Measurements from ENCODE around the gene UBXN2A. TPM values are rescaled to one million over a fixed set of nuclear protein-coding genes. Genes with fewer than 3 reads are reported as not detected.

The UBXN2A gene
- total and polyA plus RNA-seq, 4 donors, result 18.9 to 34.6 (median 23.9) TPM

DNA sequence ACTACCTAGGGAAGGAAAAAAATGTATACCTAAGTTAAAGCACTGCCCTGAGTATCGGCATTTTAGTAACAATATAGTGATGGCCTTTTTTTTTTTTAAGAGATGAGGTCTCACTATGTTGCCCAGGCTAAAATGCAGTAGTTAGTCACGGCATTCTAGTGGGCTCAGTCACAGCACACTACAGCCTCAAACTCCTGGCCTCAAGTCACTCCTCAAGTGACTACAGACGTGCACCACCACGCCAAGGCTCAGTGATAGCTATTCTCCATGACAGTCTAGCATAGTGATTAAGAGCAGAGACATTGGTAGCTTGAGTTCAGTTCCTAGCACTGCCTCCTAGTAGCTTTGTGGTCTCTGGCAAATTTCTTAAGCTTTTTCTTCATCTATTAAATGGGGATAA lies 27.6 kb downstream of the UBXN2A start:
- H3K36me3 ChIP-seq (ENCODE audit: control insufficient read depth, insufficient read depth, low read length), result peaks cover 9% of the 10 kb centered on the region
- no peak overlapping the region for H3K4me3 ChIP-seq (ENCODE audit: low read depth, low read length)
- no peaks in the 10 kb centered on the region for H3K4me1 ChIP-seq (ENCODE audit: control insufficient read depth, insufficient read depth, low read length)
- H3K9me3 ChIP-seq (ENCODE audit: control insufficient read depth, insufficient read depth, low read length), result no peaks in the 10 kb centered on the region
- H3K27ac ChIP-seq (ENCODE audit: low read depth, low read length), result no peak overlapping the region
- WGBS (ENCODE audit: insufficient coverage), result 100% methylated on average over 1 of the region's 4 CpGs
- no peaks in the 10 kb centered on the region for H3K27me3 ChIP-seq (ENCODE audit: control insufficient read depth, insufficient read depth, low read length)
- DNase-seq (ENCODE audit: low read depth in 4 of 6, low spot score in 6 of 6), result no peak

DNA sequence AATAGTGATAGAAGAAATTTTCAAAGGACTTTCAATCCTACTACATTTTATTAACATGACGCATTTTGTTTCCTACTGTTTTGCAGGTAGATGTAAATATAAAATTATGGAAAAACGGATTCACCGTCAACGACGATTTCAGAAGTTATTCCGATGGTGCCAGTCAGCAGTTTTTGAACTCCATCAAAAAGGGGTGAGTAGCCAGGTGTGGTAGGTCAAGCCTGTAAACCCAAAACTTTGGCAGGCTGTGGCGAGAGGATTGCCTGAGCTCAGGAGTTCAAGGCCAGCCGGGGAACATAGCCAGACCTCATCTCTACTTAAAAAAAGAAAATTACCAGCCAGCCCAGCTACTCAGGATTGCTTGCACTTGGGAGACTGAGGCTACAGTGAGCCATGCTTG lies 36.6 kb downstream of the UBXN2A start:
- no peak for DNase-seq (ENCODE audit: low read depth in 4 of 6, low spot score in 6 of 6)
- 98% methylated on average over 7 of the region's 8 CpGs for WGBS (ENCODE audit: insufficient coverage)
- no peak overlapping the region for H3K27ac ChIP-seq (ENCODE audit: low read depth, low read length)
- H3K4me3 ChIP-seq (ENCODE audit: low read depth, low read length), result no peak overlapping the region
- H3K9me3 ChIP-seq (ENCODE audit: control insufficient read depth, insufficient read depth, low read length), result no peaks in the 10 kb centered on the region
- H3K4me1 ChIP-seq (ENCODE audit: control insufficient read depth, insufficient read depth, low read length), result no peaks in the 10 kb centered on the region
- peaks cover 25% of the 10 kb centered on the region for H3K36me3 ChIP-seq (ENCODE audit: control insufficient read depth, insufficient read depth, low read length)
- no peaks in the 10 kb centered on the region for H3K27me3 ChIP-seq (ENCODE audit: control insufficient read depth, insufficient read depth, low read length)

DNA sequence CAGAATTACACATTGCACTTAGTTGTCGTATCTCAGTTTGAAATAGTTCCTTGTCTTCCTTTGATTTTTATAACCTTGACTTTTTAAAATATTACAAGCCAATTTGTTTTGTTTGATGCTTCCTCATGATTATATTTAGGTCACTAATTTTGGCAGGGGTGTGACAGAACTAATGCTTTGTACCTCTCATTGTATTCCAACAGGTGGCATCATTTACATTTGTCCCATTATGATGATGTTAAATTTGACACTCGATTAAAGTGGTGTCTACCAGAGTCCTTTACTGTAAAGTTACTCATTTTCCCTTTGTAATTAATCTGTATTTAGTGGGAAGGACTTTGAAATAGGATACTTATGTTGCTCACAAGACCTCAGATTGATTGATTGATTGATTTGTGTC lies 48.1 kb downstream of the UBXN2A start:
- WGBS (ENCODE audit: insufficient coverage), result no CpG with 5 or more reads among the region's 2 CpGs
- Histone ChIP-seq H3K9me3 (ENCODE audit: control insufficient read depth, insufficient read depth, low read length) (no peaks in the 10 kb centered on the region), H3K36me3 (ENCODE audit: control insufficient read depth, insufficient read depth, low read length) (peaks cover 29% of the 10 kb centered on the region), H3K27ac (ENCODE audit: low read depth, low read length) (no peak overlapping the region), H3K4me1 (ENCODE audit: control insufficient read depth, insufficient read depth, low read length) (no peaks in the 10 kb centered on the region), H3K4me3 (ENCODE audit: low read depth, low read length) (no peak overlapping the region), H3K27me3 (ENCODE audit: control insufficient read depth, insufficient read depth, low read length) (no peaks in the 10 kb centered on the region)
- DNase-seq (ENCODE audit: low read depth in 4 of 6, low spot score in 6 of 6), result no peak

DNA sequence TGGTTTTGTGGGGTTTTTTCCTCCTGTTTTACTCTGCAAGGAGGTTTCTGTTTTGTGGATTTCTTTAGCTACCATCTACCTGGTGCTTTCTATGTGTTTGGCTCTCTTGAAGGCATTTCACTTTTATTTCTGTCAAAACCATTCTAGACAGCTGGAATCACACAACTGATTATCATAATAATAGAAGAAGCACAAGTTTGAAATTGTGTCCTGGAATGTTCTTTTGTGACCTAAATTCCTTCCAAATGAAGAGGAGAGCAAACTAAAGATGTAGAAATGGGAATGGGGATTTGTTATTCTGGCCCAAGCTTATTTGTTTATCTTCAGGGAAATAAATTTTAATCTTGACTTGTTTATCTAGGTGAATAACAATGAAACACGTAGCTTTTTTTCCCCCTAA lies 52.7 kb downstream of the UBXN2A start:
- Histone ChIP-seq H3K4me1 (ENCODE audit: control insufficient read depth, insufficient read depth, low read length) (no peaks in the 10 kb centered on the region), H3K4me3 (ENCODE audit: low read depth, low read length) (no peak overlapping the region), H3K27ac (ENCODE audit: low read depth, low read length) (no peak overlapping the region), H3K27me3 (ENCODE audit: control insufficient read depth, insufficient read depth, low read length) (no peaks in the 10 kb centered on the region), H3K36me3 (ENCODE audit: control insufficient read depth, insufficient read depth, low read length) (peaks cover 6% of the 10 kb centered on the region), H3K9me3 (ENCODE audit: control insufficient read depth, insufficient read depth, low read length) (no peaks in the 10 kb centered on the region)
- no peak for DNase-seq (ENCODE audit: low read depth in 4 of 6, low spot score in 6 of 6)
- no CpG with 5 or more reads among the region's 1 CpG for WGBS (ENCODE audit: insufficient coverage)

DNA sequence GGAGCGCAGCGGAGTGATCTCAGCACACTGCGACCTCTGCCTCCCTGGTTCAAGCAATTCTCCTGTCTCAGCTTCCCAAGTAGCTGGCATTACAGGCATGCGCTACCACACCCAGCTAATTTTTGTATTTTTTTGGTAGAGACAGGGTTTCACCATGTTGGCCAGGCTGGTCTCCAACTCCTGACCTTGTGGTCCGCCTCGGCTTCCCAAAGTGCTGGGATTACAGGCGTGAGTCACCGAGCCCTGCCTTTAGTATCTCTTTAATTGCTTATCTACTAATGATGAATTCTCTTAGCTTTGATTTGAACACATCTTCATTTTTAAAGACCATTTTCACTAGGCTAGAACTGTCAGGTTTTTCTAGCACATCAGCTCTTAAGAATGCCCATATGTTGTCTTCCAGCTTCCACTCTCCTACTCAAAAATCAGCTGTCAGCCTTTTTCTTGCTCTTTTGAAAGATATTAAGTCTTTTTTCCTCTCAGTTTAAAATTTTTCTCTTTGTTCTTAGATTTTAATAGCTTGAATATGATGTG lies 53.5 kb downstream of the UBXN2A start:
- Histone ChIP-seq H3K36me3 (ENCODE audit: control insufficient read depth, insufficient read depth, low read length) (peaks cover 10% of the 10 kb centered on the region), H3K27ac (ENCODE audit: low read depth, low read length) (no peak overlapping the region), H3K4me1 (ENCODE audit: control insufficient read depth, insufficient read depth, low read length) (no peaks in the 10 kb centered on the region), H3K4me3 (ENCODE audit: low read depth, low read length) (no peak overlapping the region), H3K27me3 (ENCODE audit: control insufficient read depth, insufficient read depth, low read length) (no peaks in the 10 kb centered on the region), H3K9me3 (ENCODE audit: control insufficient read depth, insufficient read depth, low read length) (no peaks in the 10 kb centered on the region)
- 100% methylated on average over 2 of the region's 8 CpGs for WGBS (ENCODE audit: insufficient coverage)
- DNase-seq (ENCODE audit: low read depth in 4 of 6, low spot score in 6 of 6), result no peak

DNA sequence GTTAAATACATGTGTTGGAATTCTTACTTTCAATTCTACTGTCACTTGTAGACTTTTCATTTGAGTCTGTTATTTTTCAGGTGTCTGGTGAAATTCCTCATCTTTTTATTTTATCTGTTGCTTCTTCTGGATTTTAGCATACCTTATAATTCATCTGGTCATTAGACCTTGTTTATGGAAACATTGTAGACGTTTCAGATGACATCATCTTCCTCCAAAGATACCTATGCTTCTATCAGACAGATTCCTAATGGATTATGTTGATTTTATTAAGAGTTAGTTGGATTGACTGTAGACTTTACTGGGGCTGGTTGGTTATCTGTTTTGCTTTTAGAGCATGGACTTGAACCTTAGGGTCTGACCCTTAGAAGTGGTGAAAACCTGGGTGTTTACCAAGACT lies 54.3 kb downstream of the UBXN2A start:
- DNase-seq (ENCODE audit: low read depth in 4 of 6, low spot score in 6 of 6), result no peak
- no peaks in the 10 kb centered on the region for H3K4me1 ChIP-seq (ENCODE audit: control insufficient read depth, insufficient read depth, low read length)
- peaks cover 10% of the 10 kb centered on the region for H3K36me3 ChIP-seq (ENCODE audit: control insufficient read depth, insufficient read depth, low read length)
- no CpG with 5 or more reads among the region's 1 CpG for WGBS (ENCODE audit: insufficient coverage)
- H3K27me3 ChIP-seq (ENCODE audit: control insufficient read depth, insufficient read depth, low read length), result no peaks in the 10 kb centered on the region
- H3K4me3 ChIP-seq (ENCODE audit: low read depth, low read length), result no peak overlapping the region
- no peak overlapping the region for H3K27ac ChIP-seq (ENCODE audit: low read depth, low read length)
- no peaks in the 10 kb centered on the region for H3K9me3 ChIP-seq (ENCODE audit: control insufficient read depth, insufficient read depth, low read length)

DNA sequence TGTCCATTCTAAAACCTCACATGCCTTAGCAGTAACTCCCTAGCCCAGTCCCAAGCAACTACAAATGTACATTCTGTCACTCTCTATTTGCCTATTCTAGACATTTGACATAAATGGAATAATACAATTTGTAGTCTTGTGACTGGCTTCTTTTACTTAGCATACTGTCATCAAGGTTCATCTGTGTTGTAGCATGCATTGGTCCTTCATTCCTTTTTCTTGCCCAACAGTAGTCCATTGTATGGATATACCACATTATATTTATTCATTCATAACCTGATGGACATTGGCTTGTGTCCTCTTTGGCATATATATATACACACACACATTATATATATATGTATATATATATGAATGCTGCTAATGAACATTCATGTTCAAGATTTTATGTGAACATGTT lies 67.4 kb downstream of the UBXN2A start:
- no peaks in the 10 kb centered on the region for H3K36me3 ChIP-seq (ENCODE audit: control insufficient read depth, insufficient read depth, low read length)

DNA sequence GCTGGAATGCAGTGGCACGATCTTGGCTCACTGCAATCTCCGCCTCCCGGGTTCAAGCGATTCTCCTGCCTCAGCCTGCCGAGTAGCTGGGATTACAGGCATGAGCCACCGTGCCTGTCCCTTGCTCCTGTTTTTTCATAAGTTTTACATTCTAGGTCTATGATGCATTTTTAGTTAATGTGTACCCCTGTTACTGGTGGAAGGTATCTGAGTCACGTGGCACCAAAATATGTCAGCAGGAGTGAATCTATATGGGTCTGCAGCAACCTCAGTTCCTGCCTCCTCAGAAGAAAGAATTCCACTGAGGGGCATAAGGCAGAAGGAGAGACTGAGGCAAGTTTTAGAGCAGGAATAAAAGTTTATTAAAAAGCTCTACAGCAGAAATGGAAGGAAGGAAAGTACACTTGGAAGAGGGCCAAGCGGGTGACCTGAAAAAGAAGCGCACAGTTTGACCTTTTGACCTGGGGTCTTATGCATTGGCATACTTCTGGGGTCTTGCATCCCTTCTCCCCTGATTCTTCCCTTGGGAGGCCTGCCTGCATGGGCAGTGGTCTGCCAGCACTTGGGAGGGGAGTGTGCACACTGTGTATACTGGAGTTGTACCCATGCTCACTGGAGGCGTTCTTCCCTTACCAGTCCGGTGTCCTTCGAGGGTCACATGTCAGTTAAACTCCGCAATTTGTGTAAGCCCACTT lies 68.6 kb downstream of the UBXN2A start:
- Histone ChIP-seq H3K4me3 (ENCODE audit: low read depth, low read length) (no peak overlapping the region), H3K9me3 (ENCODE audit: control insufficient read depth, insufficient read depth, low read length) (no peaks in the 10 kb centered on the region), H3K27me3 (ENCODE audit: control insufficient read depth, insufficient read depth, low read length) (peaks cover 11% of the 10 kb centered on the region), H3K4me1 (ENCODE audit: control insufficient read depth, insufficient read depth, low read length) (peaks cover 20% of the 10 kb centered on the region), H3K36me3 (ENCODE audit: control insufficient read depth, insufficient read depth, low read length) (no peaks in the 10 kb centered on the region), H3K27ac (ENCODE audit: low read depth, low read length) (no peak overlapping the region)
- DNase-seq (ENCODE audit: low read depth in 4 of 6, low spot score in 6 of 6), result no peak
- WGBS (ENCODE audit: insufficient coverage), result 79% methylated on average over 8 of the region's 13 CpGs

More for the DNA sequence above, 67.4 kb downstream of the UBXN2A start:
- Histone ChIP-seq H3K9me3 (ENCODE audit: control insufficient read depth, insufficient read depth, low read length) (no peaks in the 10 kb centered on the region), H3K27ac (ENCODE audit: low read depth, low read length) (no peak overlapping the region), H3K4me1 (ENCODE audit: control insufficient read depth, insufficient read depth, low read length) (peaks cover 20% of the 10 kb centered on the region), H3K27me3 (ENCODE audit: control insufficient read depth, insufficient read depth, low read length) (peaks cover 11% of the 10 kb centered on the region), H3K4me3 (ENCODE audit: low read depth, low read length) (no peak overlapping the region)
- DNase-seq (ENCODE audit: low read depth in 4 of 6, low spot score in 6 of 6), result no peak

DNA sequence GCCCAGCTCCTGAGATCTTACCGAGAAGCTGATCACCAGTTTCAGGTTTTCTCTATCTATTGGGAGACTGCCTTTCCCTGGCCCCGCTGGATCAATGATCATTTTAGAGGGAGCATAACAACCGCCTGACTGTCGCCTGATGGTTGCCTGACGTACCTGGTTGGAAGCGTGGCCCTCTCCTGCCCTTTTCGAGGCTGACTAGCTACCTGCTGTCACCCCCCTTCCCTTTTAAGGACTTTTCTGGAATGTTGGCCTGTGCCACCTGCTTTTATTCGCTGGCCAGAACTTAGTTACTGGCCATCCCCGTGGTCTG lies 69.1 kb downstream of the UBXN2A start:
- H3K4me1 ChIP-seq (ENCODE audit: control insufficient read depth, insufficient read depth, low read length), result peaks cover 20% of the 10 kb centered on the region
- no peaks in the 10 kb centered on the region for H3K36me3 ChIP-seq (ENCODE audit: control insufficient read depth, insufficient read depth, low read length)
- WGBS (ENCODE audit: insufficient coverage), result 67% methylated on average over 9 of the region's 9 CpGs
- H3K9me3 ChIP-seq (ENCODE audit: control insufficient read depth, insufficient read depth, low read length), result no peaks in the 10 kb centered on the region
- H3K27me3 ChIP-seq (ENCODE audit: control insufficient read depth, insufficient read depth, low read length), result peaks cover 11% of the 10 kb centered on the region
- DNase-seq (ENCODE audit: low read depth in 4 of 6, low spot score in 6 of 6), result peak in 1 of 6 donors; percentile 32
- no peak overlapping the region for H3K27ac ChIP-seq (ENCODE audit: low read depth, low read length)
- peak overlapping the region; percentile 31 for H3K4me3 ChIP-seq (ENCODE audit: low read depth, low read length)

DNA sequence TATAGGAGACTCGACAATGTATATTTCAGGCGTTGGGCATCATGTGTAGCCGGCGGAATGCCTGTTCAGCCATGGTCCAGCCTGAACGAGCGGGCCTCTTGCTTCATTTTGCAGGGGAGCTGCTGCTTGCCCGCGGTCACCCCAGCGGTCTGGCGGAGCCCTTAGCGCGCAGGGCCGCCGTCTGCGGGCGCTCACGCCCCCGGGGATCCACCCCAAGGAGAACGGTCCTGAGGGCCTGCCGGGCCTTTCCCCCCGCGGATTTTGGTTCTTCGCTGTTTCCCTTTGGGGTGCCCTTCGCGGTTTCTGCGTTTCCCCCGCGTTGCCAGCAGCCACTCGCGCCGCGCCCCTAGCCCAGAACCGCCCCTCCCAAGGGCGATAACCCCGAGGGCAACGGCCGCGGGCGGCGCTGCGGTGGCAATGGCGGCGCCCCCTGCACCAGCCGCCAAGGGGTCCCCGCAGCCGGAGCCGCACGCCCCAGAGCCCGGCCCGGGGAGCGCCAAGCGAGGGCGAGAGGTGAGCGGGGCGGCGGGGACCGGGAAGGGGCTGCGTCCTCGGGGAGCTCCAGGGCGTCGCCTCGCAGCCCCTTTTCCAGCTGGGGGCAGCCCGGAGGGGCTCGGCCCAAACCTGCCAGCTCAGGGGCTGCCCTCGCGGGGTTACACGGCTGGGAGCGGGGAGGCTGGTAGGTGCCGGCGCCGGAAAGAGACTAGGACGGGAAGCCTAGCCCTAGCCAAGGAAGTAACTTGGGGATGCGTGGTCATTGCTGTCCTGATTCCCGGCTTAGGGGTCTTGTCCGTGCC lies 69.6 kb downstream of the UBXN2A start, which contains the start of gene MFSD2B:
Gene MFSD2B, plus strand, starts transcription at position 406 of the 797 bp plus-strand sequence. Its CDS starts 12 bp downstream, at position 418.
- H3K9me3 ChIP-seq (ENCODE audit: control insufficient read depth, insufficient read depth, low read length), result no peaks in the 10 kb centered on the region
- peaks cover 20% of the 10 kb centered on the region for H3K4me1 ChIP-seq (ENCODE audit: control insufficient read depth, insufficient read depth, low read length)
- H3K27ac ChIP-seq (ENCODE audit: low read depth, low read length), result no peak within 1 kb of the TSS
- H3K36me3 ChIP-seq (ENCODE audit: control insufficient read depth, insufficient read depth, low read length), result no peaks in the 10 kb centered on the region
- peak in 2 of 6 donors; percentile 9 to 25 for DNase-seq (ENCODE audit: low read depth in 4 of 6, low spot score in 6 of 6)
- H3K27me3 ChIP-seq (ENCODE audit: control insufficient read depth, insufficient read depth, low read length), result peaks cover 11% of the 10 kb centered on the region
- WGBS (ENCODE audit: insufficient coverage), result 3% methylated on average over 75 of the region's 75 CpGs
- H3K4me3 ChIP-seq (ENCODE audit: low read depth, low read length), result peak within 1 kb of the TSS; percentile 31
